Fibroblast of lung (primary cell): ENCODE measurements around the gene DNAJB13. TPM values are rescaled to one million over a fixed set of nuclear protein-coding genes. Genes with fewer than 3 reads are reported as not detected.

Experiments
- DNase-seq, 2 donors: peaks; one replicate each; pipeline versions ENCODE4 v3.0.0 to v3.0.0-alpha.2; 2010; ENCODE audit warnings: low read depth in 2 of 2
- H2AFZ ChIP-seq: 2 replicates; pipeline ENCODE4 v1.5.1; 2012; ENCODE audit warnings: low read length, control low read depth, inconsistent platforms
- H3K27ac ChIP-seq: 2 replicates; pipeline ENCODE4 v1.5.1; 2011; ENCODE audit warnings: low read length, control low read depth; ENCODE audit not compliant: insufficient read depth
- H3K27me3 ChIP-seq: 2 replicates; pipeline ENCODE4 v1.5.1; 2011; ENCODE audit warnings: mild to moderate bottlenecking, low read length; ENCODE audit not compliant: control insufficient read depth, insufficient read depth
- H3K36me3 ChIP-seq: 2 replicates; pipeline ENCODE4 v1.5.1; 2011; ENCODE audit warnings: low read length; ENCODE audit not compliant: control insufficient read depth, insufficient read depth
- H3K4me1 ChIP-seq: 2 replicates; pipeline ENCODE4 v1.5.1; 2011; ENCODE audit warnings: low read length; ENCODE audit not compliant: control insufficient read depth, insufficient read depth; ENCODE audit errors: extremely low read depth
- H3K4me2 ChIP-seq: 2 replicates; pipeline ENCODE4 v1.5.1; 2011; ENCODE audit warnings: low read length, control low read depth; ENCODE audit not compliant: insufficient read depth; ENCODE audit errors: extremely low read depth
- H3K4me3 ChIP-seq, 4 experiments: fragments of 200-600 bp in 1 of 4; sonication (generic) in 1 of 4; replicated peaks in 1 of 4; 2 replicates each; pipeline ENCODE4 v1.5.1; 2011 to 2016; ENCODE audit warnings: low read length in 4 of 4, low read depth in 3 of 4, mild to moderate bottlenecking in 3 of 4, control low read depth in 2 of 4, inconsistent platforms in 1 of 4, mixed read lengths in 1 of 4; ENCODE audit not compliant: insufficient read depth in 1 of 4; ENCODE audit errors: control extremely low read depth in 1 of 4
- H3K79me2 ChIP-seq: 2 replicates; pipeline ENCODE4 v1.5.1; 2012; ENCODE audit warnings: mild to moderate bottlenecking, low read length, inconsistent platforms; ENCODE audit not compliant: control insufficient read depth, insufficient read depth
- H3K9ac ChIP-seq: 2 replicates; pipeline ENCODE4 v1.5.1; 2011; ENCODE audit warnings: mild to moderate bottlenecking, low read length, control low read depth; ENCODE audit not compliant: insufficient read depth
- H3K9me3 ChIP-seq: 2 replicates; pipeline ENCODE4 v1.5.1; 2012; ENCODE audit warnings: low read depth, low read length; ENCODE audit not compliant: control insufficient read depth, insufficient read depth
- H4K20me1 ChIP-seq: 2 replicates; pipeline ENCODE4 v1.5.1; 2011; ENCODE audit warnings: low read length; ENCODE audit not compliant: control insufficient read depth, insufficient read depth; ENCODE audit errors: extremely low read depth
- CTCF ChIP-seq, 2 donors: IDR thresholded peaks in 1 of 2; conservative IDR thresholded peaks in 1 of 2; 1 replicate in 1 of 2; 2 replicates in 1 of 2; pipeline ENCODE4 v1.5.1; 2011 to 2012; ENCODE audit warnings: low read length in 2 of 2, control low read depth in 1 of 2, inconsistent platforms in 1 of 2, low read depth in 1 of 2, mild to moderate bottlenecking in 1 of 2
- EZH2 ChIP-seq: IDR thresholded peaks from 2 replicates; pipeline ENCODE4 v1.5.1; 2012; ENCODE audit warnings: low read length, control low read depth, mild to moderate bottlenecking; ENCODE audit errors: missing control alignments
- polyA plus RNA-seq, 2 donors: library from polyadenylated mRNA; depleted of rRNA in 1 of 2; stranded (reverse) in 1 of 2; unstranded in 1 of 2; fragments of >200 nt; gene quantifications; 2 replicates each; pipeline ENCODE4 v1.2.1, GENCODE V29; 2011 to 2012; ENCODE audit warnings: missing spikeins in 1 of 2
- total RNA-seq: library from RNA; depleted of rRNA; stranded (reverse); fragments of >200 nt; gene quantifications from 2 replicates; pipeline ENCODE4 v1.2.1, GENCODE V29; 2014

Gene DNAJB13
- total and polyA plus RNA-seq, 2 donors (not counting 1 experiment from before 2014, with no cell fraction given) = 0.10 to 0.17 TPM

GRCh38 chr11:73995247-73995646 lies 44.4 kb downstream of the DNAJB13 start:
- Histone ChIP-seq H3K4me3 (no peak overlapping the region), H3K9ac (no peak overlapping the region), H3K4me2 (no peak overlapping the region), H4K20me1 (no peaks in the 10 kb centered on the region), H3K36me3 (no peaks in the 10 kb centered on the region), H2AFZ (no peak overlapping the region), H3K79me2 (no peaks in the 10 kb centered on the region), H3K27me3 (no peaks in the 10 kb centered on the region), H3K4me1 (no peaks in the 10 kb centered on the region), H3K9me3 (no peaks in the 10 kb centered on the region), H3K27ac (no peak overlapping the region)
- no peak for DNase-seq
- TF ChIP-seq EZH2 (no peak), CTCF (conservative IDR thresholded peaks at IDR 0.05 in 1 of 2, IDR thresholded peaks at IDR 0.05 in 1 of 2; ENCODE audit: low read depth in 1 of 2, low read length in 2 of 2) (no peak)

- Histone ChIP-seq H3K4me1 (no peaks in the 10 kb centered on the region), H3K4me2 (no peak overlapping the region), H3K9me3 (no peaks in the 10 kb centered on the region), H3K36me3 (no peaks in the 10 kb centered on the region), H3K79me2 (no peaks in the 10 kb centered on the region), H3K27me3 (no peaks in the 10 kb centered on the region), H4K20me1 (no peaks in the 10 kb centered on the region), H3K27ac (no peak overlapping the region), H3K9ac (no peak overlapping the region), H2AFZ (no peak overlapping the region), H3K4me3 (no peak overlapping the region)
- no peak for DNase-seq
- TF ChIP-seq CTCF (conservative IDR thresholded peaks at IDR 0.05 in 1 of 2, IDR thresholded peaks at IDR 0.05 in 1 of 2; ENCODE audit: low read depth in 1 of 2, low read length in 2 of 2) = no peak
- TF ChIP-seq EZH2 = no peak
These were observed 44.9 kb downstream of the DNAJB13 start for GRCh38 chr11:73995731-73996130.

- DNase-seq = no peak
- TF ChIP-seq CTCF (conservative IDR thresholded peaks at IDR 0.05 in 1 of 2, IDR thresholded peaks at IDR 0.05 in 1 of 2; ENCODE audit: low read depth in 1 of 2, low read length in 2 of 2) = no peak
- no peak for TF ChIP-seq EZH2
These were observed 45.4 kb downstream of the DNAJB13 start for GRCh38 chr11:73996161-73996747.

More at GRCh38 chr11:73996161-73996747, 45.4 kb downstream of the DNAJB13 start:
- Histone ChIP-seq H4K20me1 (no peaks in the 10 kb centered on the region), H3K4me1 (no peaks in the 10 kb centered on the region), H3K27ac (no peak overlapping the region), H3K9ac (no peak overlapping the region), H3K27me3 (no peaks in the 10 kb centered on the region), H3K36me3 (no peaks in the 10 kb centered on the region), H3K4me3 (no peak overlapping the region), H2AFZ (no peak overlapping the region), H3K4me2 (no peak overlapping the region), H3K9me3 (no peaks in the 10 kb centered on the region), H3K79me2 (no peaks in the 10 kb centered on the region)
